Transverse colon (tissue), 4 donors: ENCODE results near the gene PXDC1. TPM values are rescaled to one million over a fixed set of nuclear protein-coding genes. Genes with fewer than 3 reads are reported as not detected.

Experiments used
- DNase-seq: peaks from one replicate; pipeline ENCODE4 v3.0.0-alpha.2; 2019
- H3K27ac ChIP-seq, 4 donors: fragments of 200-600 bp; sonication (generic); 2 replicates each; pipeline ENCODE4 v1.5.1; 2016 to 2018; ENCODE audit warnings: inconsistent platforms in 4 of 4
- H3K27me3 ChIP-seq: fragments of 200-600 bp; sonication (generic); 2 replicates; pipeline ENCODE4 v1.5.1; 2017; ENCODE audit warnings: inconsistent platforms
- H3K36me3 ChIP-seq, 4 donors: fragments of 200-600 bp; sonication (generic); 2 replicates each; pipeline ENCODE4 v1.5.1; 2017 to 2019; ENCODE audit warnings: inconsistent platforms in 4 of 4
- H3K4me1 ChIP-seq, 4 donors: fragments of 200-600 bp; sonication (generic); 2 replicates each; pipeline ENCODE4 v1.5.1; 2017 to 2020; ENCODE audit warnings: inconsistent platforms in 4 of 4
- H3K4me3 ChIP-seq, 4 donors: fragments of 200-600 bp; sonication (generic); 1 replicate in 1 of 4; 2 replicates in 3 of 4; pipeline versions ENCODE4 v1.5.1 to v1.6.1; 2017 to 2019; ENCODE audit warnings: inconsistent platforms in 4 of 4
- H3K9me3 ChIP-seq, 2 donors: fragments of 200-600 bp; sonication (generic); 2 replicates each; pipeline ENCODE4 v1.5.1; 2017 to 2019; ENCODE audit warnings: inconsistent platforms in 2 of 2
- CTCF ChIP-seq, 5 experiments: fragments of 200-600 bp in 3 of 5; fragments of 450-650 bp in 2 of 5; sonication (generic) in 3 of 5; IDR thresholded peaks; 1 replicate in 2 of 5; 2 replicates in 3 of 5; pipeline ENCODE4 v1.5.1; 2016 to 2017; ENCODE audit warnings: antibody characterized with exemption in 5 of 5, inconsistent platforms in 3 of 5, mild to moderate bottlenecking in 2 of 5, moderate library complexity in 1 of 5
- EP300 ChIP-seq: sonication (generic); formaldehyde crosslinking; IDR thresholded peaks from one replicate; pipeline ENCODE4 v1.6.1; 2017; ENCODE audit warnings: antibody characterized with exemption, low read depth
- POLR2A ChIP-seq: fragments of 450-650 bp; IDR thresholded peaks from one replicate; pipeline ENCODE4 v1.6.1; 2016; ENCODE audit warnings: antibody characterized with exemption, mild to moderate bottlenecking, moderate library complexity
- POLR2AphosphoS5 ChIP-seq, 3 donors: sonication (generic); formaldehyde crosslinking; IDR thresholded peaks; one replicate each; pipeline ENCODE4 v1.6.1; 2016; ENCODE audit warnings: antibody characterized with exemption in 3 of 3
- WGBS, 2 donors: methylation state at CpG; one replicate each; pipeline ENCODE4 v1.1.5; 2018; ENCODE audit warnings: low coverage in 1 of 2; 5-methylcytosine and 5-hydroxymethylcytosine counted together
- in situ Hi-C, 4 donors: fragments of 200-750 bp; cut with MboI; loops; one replicate each; pipeline versions ENCODE4 v1.15.0 to v1.15.1; 2017; ENCODE audit warnings: low sequenced_read_pairs in 3 of 4, low pct_ligation_motif_present in 1 of 4, low pct_unique_long_range_greater_than_20kb in 1 of 4
- intact Hi-C: fragments of 100-400 bp; cut with DNase I; formaldehyde crosslinking; loops from one replicate; pipeline ENCODE4 v1.15.1; 2023; ENCODE audit warnings: low total_unique reads
- total RNA-seq, 4 donors: library from RNA; depleted of rRNA; stranded (reverse); fragments of >200 nt; gene quantifications; one replicate each; pipeline ENCODE4 v1.1.0, GENCODE V29; 2016

PXDC1 gene
- total RNA-seq, 4 donors from 2014 or later: 14.6 to 85.4 (median 44.3) TPM

GRCh38 chr6:3727593-3728108, 23.9 kb downstream of the PXDC1 start:
- intact Hi-C loops: no loop called here
- no peak for DNase-seq
- H3K9me3 ChIP-seq: no peaks in the 10 kb centered on the region
- no peak for TF ChIP-seq EP300
- no peak for TF ChIP-seq POLR2AphosphoS5 (IDR thresholded peaks at IDR 0.05)
- TF ChIP-seq CTCF (IDR thresholded peaks at IDR 0.05): no peak
- TF ChIP-seq POLR2A: no peak
- H3K4me1 ChIP-seq: peaks cover 0 to 3% (median under 1%) of the 10 kb centered on the region in 4 donors
- no peaks in the 10 kb centered on the region for H3K27me3 ChIP-seq
- H3K36me3 ChIP-seq: no peaks in the 10 kb centered on the region
- H3K27ac ChIP-seq: no peak overlapping the region
- H3K4me3 ChIP-seq: no peak overlapping the region
- in situ Hi-C loops: loop anchor here (25.0 kb wide), 5 partner anchors 265 to 615 kb away; partner anchors contain the start of genes BPHL (in 2 of the 4), ECI2 (in 1 of the 4) and SLC22A23 (in 1 of the 4)
- WGBS, 2 donors: 91 to 100% methylated on average over 5 to 11 of the region's 11 CpGs

GRCh38 chr6:3727036-3727435, 24.5 kb downstream of the PXDC1 start:
- Histone ChIP-seq H3K4me1 (peaks cover 0 to 7% (median 2%) of the 10 kb centered on the region in 4 donors), H3K27ac (no peak overlapping the region), H3K9me3 (no peaks in the 10 kb centered on the region), H3K36me3 (no peaks in the 10 kb centered on the region), H3K4me3 (no peak overlapping the region), H3K27me3 (no peaks in the 10 kb centered on the region)
- intact Hi-C loops: no loop called here
- WGBS, 2 donors: 0 to 82% methylated on average over 1 to 5 of the region's 5 CpGs
- in situ Hi-C loops: loop anchor here (25.0 kb wide), 5 partner anchors 265 to 615 kb away; partner anchors contain the start of genes BPHL (in 2 of the 4), ECI2 (in 1 of the 4) and SLC22A23 (in 1 of the 4)
- TF ChIP-seq POLR2A (no peak), EP300 (no peak), CTCF (IDR thresholded peaks at IDR 0.05) (no peak), POLR2AphosphoS5 (IDR thresholded peaks at IDR 0.05) (no peak)
- no peak for DNase-seq

GRCh38 chr6:3726421-3726820, 25.1 kb downstream of the PXDC1 start:
- Histone ChIP-seq H3K27ac (no peak overlapping the region), H3K36me3 (no peaks in the 10 kb centered on the region), H3K27me3 (no peaks in the 10 kb centered on the region), H3K9me3 (no peaks in the 10 kb centered on the region), H3K4me1 (peaks cover 0 to 8% (median 4%) of the 10 kb centered on the region in 4 donors), H3K4me3 (no peak overlapping the region)
- no peak for DNase-seq
- intact Hi-C loops: no loop called here
- 86% methylated on average over 13 of the region's 13 CpGs; no CpG with 5 or more reads in 1 of the 2 donors for WGBS, 2 donors
- in situ Hi-C loops: loop anchor here (25.0 kb wide), 5 partner anchors 264 to 614 kb away; partner anchors contain the start of genes BPHL (in 2 of the 4), ECI2 (in 1 of the 4) and SLC22A23 (in 1 of the 4)
- no peak for TF ChIP-seq POLR2AphosphoS5 (IDR thresholded peaks at IDR 0.05)
- TF ChIP-seq EP300: no peak
- no peak for TF ChIP-seq POLR2A
- TF ChIP-seq CTCF (IDR thresholded peaks at IDR 0.05): no peak

GRCh38 chr6:3725145-3726047, 26.1 kb downstream of the PXDC1 start:
- Histone ChIP-seq H3K4me1 (peaks cover 0 to 8% (median 4%) of the 10 kb centered on the region in 4 donors), H3K36me3 (no peaks in the 10 kb centered on the region), H3K27ac (no peak overlapping the region), H3K4me3 (no peak overlapping the region), H3K27me3 (no peaks in the 10 kb centered on the region), H3K9me3 (no peaks in the 10 kb centered on the region)
- DNase-seq: no peak
- intact Hi-C loops: no loop called here
- TF ChIP-seq EP300: no peak
- TF ChIP-seq POLR2AphosphoS5 (IDR thresholded peaks at IDR 0.05): no peak
- no peak for TF ChIP-seq CTCF (IDR thresholded peaks at IDR 0.05)
- TF ChIP-seq POLR2A: no peak
- WGBS, 2 donors: 90% methylated on average over 31 of the region's 33 CpGs; no CpG with 5 or more reads in 1 of the 2 donors
- in situ Hi-C loops: loop anchor here (25.0 kb wide), 5 partner anchors 263 to 613 kb away; partner anchors contain the start of genes BPHL (in 2 of the 4), ECI2 (in 1 of the 4) and SLC22A23 (in 1 of the 4)
